ENCODE results near the gene LTBP1. TPM values are rescaled to one million over a fixed set of nuclear protein-coding genes. Genes with fewer than 3 reads are reported as not detected.
A peak's percentile ranks its signal among the peaks of the same experiment; 100 is the strongest.

The LTBP1 gene
- total RNA-seq, 1 donor, result 33.7 TPM

GRCh38 chr2:33133454-33133952 lies 186.8 kb downstream of the LTBP1 start:
- peak overlapping the region; percentile 67 for H3K4me3 ChIP-seq (ENCODE audit: low read depth, low read length)
- no peak for TF ChIP-seq CTCF (IDR thresholded peaks at IDR 0.05; ENCODE audit: insufficient read depth, low read depth, low read length)
- DNase-seq (ENCODE audit: low read depth), result peak; percentile 86

- no peak for TF ChIP-seq CTCF (IDR thresholded peaks at IDR 0.05; ENCODE audit: insufficient read depth, low read depth, low read length)
- peak; percentile 99 for DNase-seq (ENCODE audit: low read depth)
- peak overlapping the region; percentile 67 for H3K4me3 ChIP-seq (ENCODE audit: low read depth, low read length)
These were observed 187.5 kb downstream of the LTBP1 start for GRCh38 chr2:33134086-33134771.

GRCh38 chr2:33134791-33135560 lies 188.2 kb downstream of the LTBP1 start:
- H3K4me3 ChIP-seq (ENCODE audit: low read depth, low read length), result peak overlapping the region; percentile 67
- peak; percentile 63 for DNase-seq (ENCODE audit: low read depth)
- TF ChIP-seq CTCF (IDR thresholded peaks at IDR 0.05; ENCODE audit: insufficient read depth, low read depth, low read length), result no peak

GRCh38 chr2:33135645-33136044 lies 188.9 kb downstream of the LTBP1 start:
- no peak for TF ChIP-seq CTCF (IDR thresholded peaks at IDR 0.05; ENCODE audit: insufficient read depth, low read depth, low read length)
- H3K4me3 ChIP-seq (ENCODE audit: low read depth, low read length), result peak overlapping the region; percentile 67
- peak; percentile 61 for DNase-seq (ENCODE audit: low read depth)

- H3K4me3 ChIP-seq (ENCODE audit: low read depth, low read length), result peak overlapping the region; percentile 67
- DNase-seq (ENCODE audit: low read depth), result no peak
- TF ChIP-seq CTCF (IDR thresholded peaks at IDR 0.05; ENCODE audit: insufficient read depth, low read depth, low read length), result no peak
These were observed 189.3 kb downstream of the LTBP1 start for GRCh38 chr2:33136056-33136455.

GRCh38 chr2:33136566-33136965 lies 189.8 kb downstream of the LTBP1 start:
- peak; percentile 38 for DNase-seq (ENCODE audit: low read depth)
- TF ChIP-seq CTCF (IDR thresholded peaks at IDR 0.05; ENCODE audit: insufficient read depth, low read depth, low read length), result no peak

More at GRCh38 chr2:33136566-33136965, 189.8 kb downstream of the LTBP1 start:
- peak overlapping the region; percentile 67 for H3K4me3 ChIP-seq (ENCODE audit: low read depth, low read length)
